Adrenal gland (tissue), 19 donors: ENCODE results near the gene COL4A1. TPM values are rescaled to one million over a fixed set of nuclear protein-coding genes. Genes with fewer than 3 reads are reported as not detected.

Experiments
- DNase-seq, 7 donors: peaks; one replicate each; pipeline ENCODE4 v3.0.0-alpha.2; 2019 to 2020
- H3K27ac ChIP-seq, 5 donors: fragments of 200-600 bp; sonication (generic) in 4 of 5; 1 replicate in 3 of 5; 2 replicates in 2 of 5; pipeline versions ENCODE4 v1.5.1 to v1.8.0; 2016 to 2020; ENCODE audit warnings: mild to moderate bottlenecking in 1 of 5
- H3K27me3 ChIP-seq: fragments of 200-600 bp; 2 replicates; pipeline ENCODE4 v1.8.0; 2021
- H3K36me3 ChIP-seq, 2 donors: fragments of 200-600 bp; replicated peaks in 1 of 2; 1 replicate in 1 of 2; 2 replicates in 1 of 2; pipeline versions ENCODE4 v1.5.1 to v1.8.0; 2018 to 2022
- H3K4me1 ChIP-seq, 2 donors: fragments of 200-600 bp; replicated peaks in 1 of 2; 1 replicate in 1 of 2; 2 replicates in 1 of 2; pipeline versions ENCODE4 v1.5.1 to v1.8.0; 2018 to 2021
- H3K4me3 ChIP-seq, 4 donors: fragments of 200-600 bp; sonication (generic) in 3 of 4; one replicate each; pipeline ENCODE4 v1.5.1; 2016 to 2018
- H3K9me3 ChIP-seq, 3 donors: fragments of 200-600 bp; sonication (generic) in 1 of 3; replicated peaks in 1 of 3; 1 replicate in 2 of 3; 2 replicates in 1 of 3; pipeline versions ENCODE4 v1.5.1 to v1.8.0; 2016 to 2021
- POLR2A ChIP-seq, 2 donors: fragments of 450-650 bp; IDR thresholded peaks; one replicate each; pipeline ENCODE4 v1.6.1; 2017; ENCODE audit warnings: antibody characterized with exemption in 2 of 2, mild to moderate bottlenecking in 2 of 2, moderate library complexity in 1 of 2
- WGBS, 4 donors: extraction: QIAGEN DNeasy Blood & Tissue Kit in 2 of 4; methylation state at CpG; one replicate each; pipeline versions ENCODE4 v1.1.5 to v1.1.7; 2013 to 2017; 5-methylcytosine and 5-hydroxymethylcytosine counted together
- intact Hi-C, 2 donors: fragments of 100-400 bp; cut with DNase I; formaldehyde crosslinking; loops; one replicate each; pipeline versions ENCODE4 v1.14.1 to v1.15.0; 2022 to 2023
- long read RNA-seq, 10 donors: library from polyadenylated mRNA in 3 of 10; unstranded in 2 of 10; stranded (forward) in 1 of 10; transcript quantifications; one replicate each; pipeline ENCODE4 v2.0.0 and lab custom pipeline, GENCODE V29; 2021 to 2026
- polyA plus RNA-seq, 3 donors: library from polyadenylated mRNA; stranded (reverse); fragments of 200-250 nt in 2 of 3; fragments of 350-450 nt in 1 of 3; fragmentation: Illumina TruSeq in 1 of 3; extraction: RNeasy Lipid Tissue Mini Kit (QIAGEN cat#74804) in 1 of 3; gene quantifications; one replicate each; pipeline ENCODE4 v1.2.3, GENCODE V29; 2013 to 2014
- total RNA-seq, 9 donors: library from RNA; depleted of rRNA in 4 of 9; stranded (reverse); fragments of >200 nt in 4 of 9; fragments of 120-200 nt in 1 of 9; fragmentation: NEBNext Ultra II Directional in 1 of 9; extraction: Animal tissue kit (Norgen Biotek cat#: 25700) in 1 of 9; gene quantifications; one replicate each; pipeline versions ENCODE4 v1.1.0 to v1.2.4, GENCODE V29; 2013 to 2023
- TF ChIP-seq, protein P1 (sequence below), 6 experiments: fragments of 450-650 bp in 4 of 6; fragments of 200-600 bp in 2 of 6; sonication (generic) in 1 of 6; IDR thresholded peaks; 1 replicate in 5 of 6; 2 replicates in 1 of 6; pipeline versions ENCODE4 v1.5.1 to v1.8.0; 2016 to 2021; ENCODE audit warnings: antibody characterized with exemption in 6 of 6, mild to moderate bottlenecking in 2 of 6, moderate library complexity in 1 of 6
- donor health status: healthy with polysubstance abuse.
- donor health status: Bipolar disorder and iron deficiency.
- donor health status: DM: yes; HTN: yes; CAD: no.
- donor health status: DM: no; HTN: no; CAD: no.
- donor health status: DM: no; HTN: no; CAD: no.
- donor health status: DM: yes; HTN: yes; CAD: no.

COL4A1 gene
- total RNA-seq = 100 to 1,000 TPM; 124 to 364 (median 197) TPM
- 100 to 1,000 TPM in 2 of 3 donors, 10 to 100 TPM in 1; 62.4 to 127 (median 121) TPM for polyA plus RNA-seq
- long read RNA-seq, donor 1, partial matches to known transcripts = 0 of 1 reads
- long read RNA-seq, donor 1, other reads (novel, unspliced or antisense) = 0 of 1 reads
- long read RNA-seq, donor 2, full-length matches to known transcripts = 3 of 3 reads
- long read RNA-seq, donor 2, partial matches to known transcripts = 0 of 3 reads
- long read RNA-seq, donor 2, other reads (novel, unspliced or antisense) = 0 of 3 reads
- long read RNA-seq, donor 3, partial matches to known transcripts = 42 of 43 reads
- long read RNA-seq, donor 3, other reads (novel, unspliced or antisense) = 0 of 43 reads
- long read RNA-seq, donor 4, partial matches to known transcripts = 10 of 11 reads
- long read RNA-seq, donor 4, other reads (novel, unspliced or antisense) = 1 of 11 reads
- long read RNA-seq, donor 5, full-length matches to known transcripts = 90 of 154 reads
- long read RNA-seq, donor 5, partial matches to known transcripts = 54 of 154 reads
- long read RNA-seq, donor 5, other reads (novel, unspliced or antisense) = 10 of 154 reads
- long read RNA-seq, donor 6, full-length matches to known transcripts = 1 of 26 reads
- long read RNA-seq, donor 6, partial matches to known transcripts = 23 of 26 reads
- long read RNA-seq, donor 6, other reads (novel, unspliced or antisense) = 2 of 26 reads
- long read RNA-seq, donor 7, partial matches to known transcripts = 0 of 1 reads
- long read RNA-seq, donor 7, other reads (novel, unspliced or antisense) = 0 of 1 reads
- long read RNA-seq, donor 8, full-length matches to known transcripts = 10 of 10 reads
- long read RNA-seq, donor 8, partial matches to known transcripts = 0 of 10 reads
- long read RNA-seq, donor 8, other reads (novel, unspliced or antisense) = 0 of 10 reads
- long read RNA-seq, donor 9, partial matches to known transcripts = 201 of 201 reads
- long read RNA-seq, donor 9, other reads (novel, unspliced or antisense) = 0 of 201 reads
- long read RNA-seq, donor 10, full-length matches to known transcripts = 1 of 1 reads
- long read RNA-seq, donor 10, partial matches to known transcripts = 0 of 1 reads
- long read RNA-seq, donor 10, other reads (novel, unspliced or antisense) = 0 of 1 reads

- Histone ChIP-seq H3K4me3 (peak within 1 kb of the TSS in 2 of 4 donors; percentile 21 to 77), H3K9me3 (no peaks in the 10 kb centered on the region), H3K36me3 (no peaks in the 10 kb centered on the region), H3K4me1 (peaks cover 0 to 15% of the 10 kb centered on the region in 2 donors), H3K27ac (peak within 1 kb of the TSS in 4 of 5 donors; percentile 52 to 89 (median 79)), H3K27me3 (peaks cover 4% of the 10 kb centered on the region)
- intact Hi-C loops = loop anchor here in 1 of 2 donors (10.0 kb wide), 1 partner anchor 62 kb away; no protein-coding TSS in a partner anchor
- WGBS, 4 donors = 0 to 1% methylated on average over 76 to 96 of the region's 96 CpGs; no CpG with 5 or more reads in 2 of the 4 donors
- DNase-seq = peak in 6 of 7 donors; percentile 47 to 77 (median 56)
- TF ChIP-seq, protein P1, sequence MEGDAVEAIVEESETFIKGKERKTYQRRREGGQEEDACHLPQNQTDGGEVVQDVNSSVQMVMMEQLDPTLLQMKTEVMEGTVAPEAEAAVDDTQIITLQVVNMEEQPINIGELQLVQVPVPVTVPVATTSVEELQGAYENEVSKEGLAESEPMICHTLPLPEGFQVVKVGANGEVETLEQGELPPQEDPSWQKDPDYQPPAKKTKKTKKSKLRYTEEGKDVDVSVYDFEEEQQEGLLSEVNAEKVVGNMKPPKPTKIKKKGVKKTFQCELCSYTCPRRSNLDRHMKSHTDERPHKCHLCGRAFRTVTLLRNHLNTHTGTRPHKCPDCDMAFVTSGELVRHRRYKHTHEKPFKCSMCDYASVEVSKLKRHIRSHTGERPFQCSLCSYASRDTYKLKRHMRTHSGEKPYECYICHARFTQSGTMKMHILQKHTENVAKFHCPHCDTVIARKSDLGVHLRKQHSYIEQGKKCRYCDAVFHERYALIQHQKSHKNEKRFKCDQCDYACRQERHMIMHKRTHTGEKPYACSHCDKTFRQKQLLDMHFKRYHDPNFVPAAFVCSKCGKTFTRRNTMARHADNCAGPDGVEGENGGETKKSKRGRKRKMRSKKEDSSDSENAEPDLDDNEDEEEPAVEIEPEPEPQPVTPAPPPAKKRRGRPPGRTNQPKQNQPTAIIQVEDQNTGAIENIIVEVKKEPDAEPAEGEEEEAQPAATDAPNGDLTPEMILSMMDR (IDR thresholded peaks at IDR 0.05) = no peak
- TF ChIP-seq POLR2A (IDR thresholded peaks at IDR 0.05) = peak; percentile 60 to 67
These were observed at the start of gene COL4A1, which contains the start of gene COL4A2 for GRCh38 chr13:110306960-110307766. Gene COL4A1, minus strand, starts transcription at chr13:110307157. Its CDS starts 130 bp downstream, at chr13:110307027. Gene COL4A2, plus strand, starts transcription at chr13:110307284. Its CDS starts 620 bp downstream, at chr13:110307904.

DNA sequence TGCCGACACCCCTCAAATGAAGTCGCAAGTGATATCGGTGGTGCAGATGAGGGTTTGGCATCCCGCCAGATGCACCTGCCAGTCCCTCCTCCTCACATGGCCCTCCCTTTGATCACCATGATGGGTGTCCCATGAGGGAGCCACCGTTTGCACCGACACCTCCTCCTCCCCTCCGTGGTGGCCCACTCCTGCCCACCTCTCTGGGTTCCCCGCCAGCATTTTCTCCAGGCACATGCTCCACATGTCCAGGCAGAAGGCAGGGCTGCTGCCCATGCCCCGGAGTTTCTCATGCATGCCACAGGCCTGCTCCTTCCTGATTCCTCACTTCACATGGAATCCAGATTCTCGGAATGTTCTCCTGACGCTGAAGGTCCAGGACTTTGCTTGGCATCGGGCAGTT is 49.4 kb upstream of the COL4A1 start:
- H3K27ac ChIP-seq = no peak overlapping the region
- WGBS, 4 donors = 77 to 87% (median 81%) methylated on average over 12 of the region's 12 CpGs
- TF ChIP-seq, protein P1 (IDR thresholded peaks at IDR 0.05) = no peak
- intact Hi-C loops = no loop called here
- peaks cover 0 to under 1% of the 10 kb centered on the region in 2 donors for H3K4me1 ChIP-seq
- no peaks in the 10 kb centered on the region for H3K36me3 ChIP-seq
- no peak for DNase-seq
- H3K9me3 ChIP-seq = no peaks in the 10 kb centered on the region
- H3K4me3 ChIP-seq = no peak overlapping the region
- H3K27me3 ChIP-seq = no peaks in the 10 kb centered on the region

DNA sequence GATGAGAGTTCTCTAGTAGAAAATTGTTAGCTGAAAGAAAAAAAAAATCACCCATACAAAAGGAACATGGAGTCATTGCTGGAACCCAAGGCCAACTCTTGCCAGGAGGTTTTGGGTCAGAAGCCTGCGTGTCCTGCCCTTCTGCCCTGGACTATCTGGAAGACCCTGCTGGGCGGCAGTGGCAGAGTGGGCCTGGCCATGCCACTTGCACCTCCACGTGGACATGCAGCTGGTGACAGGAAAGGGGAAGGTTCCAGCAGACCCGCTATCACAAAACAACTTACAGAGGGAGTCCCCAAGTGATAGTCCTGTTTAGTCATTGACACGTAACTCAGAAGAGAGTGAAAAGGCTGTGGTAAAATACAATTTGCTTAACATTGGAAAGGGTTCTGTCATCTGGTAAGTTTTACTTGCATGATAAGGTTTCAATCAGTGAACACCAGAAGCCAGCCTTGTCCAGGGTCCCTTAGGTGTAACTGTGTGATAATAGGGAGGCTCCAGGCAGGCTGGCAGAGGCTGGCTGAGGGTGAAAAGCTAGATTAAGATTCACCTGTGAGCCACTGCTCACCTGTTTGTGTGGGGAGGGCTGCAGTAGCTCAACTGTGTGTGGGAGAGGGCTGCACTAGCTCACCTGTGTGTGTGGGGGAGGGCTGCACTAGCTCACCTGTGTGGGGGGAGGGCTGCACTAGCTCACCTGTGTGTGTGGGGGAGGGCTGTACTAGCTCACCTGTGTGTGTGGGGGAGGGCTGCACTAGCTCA is 47.9 kb upstream of the COL4A1 start:
- H3K27me3 ChIP-seq = no peaks in the 10 kb centered on the region
- no peak for TF ChIP-seq POLR2A (IDR thresholded peaks at IDR 0.05)
- TF ChIP-seq, protein P1 (IDR thresholded peaks at IDR 0.05) = no peak
- no peaks in the 10 kb centered on the region for H3K4me1 ChIP-seq
- intact Hi-C loops = no loop called here
- H3K4me3 ChIP-seq = no peak overlapping the region
- 83 to 91% (median 89%) methylated on average over 5 of the region's 5 CpGs for WGBS, 4 donors
- H3K36me3 ChIP-seq = no peaks in the 10 kb centered on the region
- DNase-seq = no peak
- H3K9me3 ChIP-seq = no peaks in the 10 kb centered on the region
- no peak overlapping the region for H3K27ac ChIP-seq
